Neural cell (in vitro differentiated cells): ENCODE data around the gene CDA. TPM values are rescaled to one million over a fixed set of nuclear protein-coding genes. Genes with fewer than 3 reads are reported as not detected.

Experiments
- H2AFZ ChIP-seq: fragments of 200-600, 300-800 bp; sonication (generic), shearing (Covaris generic); 2 replicates; pipeline ENCODE4 v1.6.0; 2014; ENCODE audit warnings: low read depth, mild to moderate bottlenecking, antibody characterized with exemption, low read length, moderate library complexity
- H3F3A ChIP-seq: fragments of 200-600 bp; shearing (Covaris generic); 2 replicates; pipeline ENCODE4 v1.6.1; 2016; ENCODE audit warnings: mild to moderate bottlenecking, moderate library complexity, mixed read lengths, antibody characterized with exemption, low read length; ENCODE audit not compliant: insufficient read depth, poor library complexity, severe bottlenecking
- H3K27ac ChIP-seq: fragments of 200-600, 300-800 bp; sonication (generic), shearing (Covaris generic); 2 replicates; pipeline ENCODE4 v1.5.1; 2014; ENCODE audit warnings: mild to moderate bottlenecking, low read length, moderate library complexity
- H3K27me3 ChIP-seq: fragments of 300-800, 200-600 bp; sonication (generic), shearing (Covaris generic); 2 replicates; pipeline ENCODE4 v1.6.0; 2014; ENCODE audit warnings: mild to moderate bottlenecking, low read depth, low read length, moderate library complexity; ENCODE audit not compliant: insufficient read depth
- H3K36me3 ChIP-seq: fragments of 300-800, 200-600 bp; sonication (generic), shearing (Covaris generic); 2 replicates; pipeline ENCODE4 v1.5.1; 2014; ENCODE audit warnings: mild to moderate bottlenecking, antibody characterized with exemption, low read length, moderate library complexity; ENCODE audit not compliant: insufficient read depth
- H3K4me2 ChIP-seq: fragments of 300-800, 200-600 bp; sonication (generic), shearing (Covaris generic); 2 replicates; pipeline ENCODE4 v1.6.0; 2014; ENCODE audit warnings: mild to moderate bottlenecking, low read length
- H3K4me3 ChIP-seq: fragments of 300-800, 200-600 bp; sonication (generic), shearing (Covaris generic); 2 replicates; pipeline ENCODE4 v1.5.1; 2014; ENCODE audit warnings: mild to moderate bottlenecking, low read length, moderate library complexity
- H3K79me2 ChIP-seq: fragments of 200-600 bp; shearing (Covaris generic); replicated peaks from 2 replicates; pipeline ENCODE4 v1.6.0; 2014; ENCODE audit warnings: mild to moderate bottlenecking, low read length, moderate library complexity; ENCODE audit not compliant: insufficient read depth
- H3K9ac ChIP-seq: fragments of 300-800, 200-600 bp; sonication (generic), shearing (Covaris generic); 2 replicates; pipeline ENCODE4 v1.6.1; 2016; ENCODE audit warnings: mild to moderate bottlenecking, low read length, mixed read lengths
- H3K9me2 ChIP-seq: fragments of 200-600 bp; shearing (Covaris generic); 2 replicates; pipeline ENCODE4 v1.6.1; 2016; ENCODE audit warnings: mild to moderate bottlenecking, low read length, mixed read lengths; ENCODE audit not compliant: insufficient read depth
- H3K9me3 ChIP-seq: fragments of 200-600, 300-800 bp; sonication (generic), shearing (Covaris generic); 2 replicates; pipeline ENCODE4 v1.6.1; 2016; ENCODE audit warnings: mild to moderate bottlenecking, mixed run types, low read length, moderate library complexity, mixed read lengths
- H4K20me1 ChIP-seq: fragments of 200-600 bp; shearing (Covaris generic); 2 replicates; pipeline ENCODE4 v1.6.1; 2016; ENCODE audit warnings: mild to moderate bottlenecking, mixed run types; ENCODE audit not compliant: insufficient read depth
- EP300 ChIP-seq: fragments of 450-650 bp; conservative IDR thresholded peaks from 2 replicates; pipeline ENCODE4 v1.6.1; 2014; ENCODE audit warnings: antibody characterized with exemption, mild to moderate bottlenecking, moderate library complexity; ENCODE audit not compliant: poor library complexity, severe bottlenecking
- EZH2 ChIP-seq: fragments of 200-600, 300-800 bp; shearing (Covaris generic), sonication (generic); IDR thresholded peaks from 2 replicates; pipeline ENCODE4 v1.6.1; 2014; ENCODE audit warnings: antibody characterized with exemption, low read length, borderline replicate concordance, mild to moderate bottlenecking; ENCODE audit not compliant: insufficient read depth, poor library complexity, severe bottlenecking
- MXI1 ChIP-seq: fragments of 450-650 bp; conservative IDR thresholded peaks from 2 replicates; pipeline ENCODE4 v1.6.1; 2014; ENCODE audit warnings: antibody characterized with exemption, mild to moderate bottlenecking; ENCODE audit not compliant: poor library complexity, severe bottlenecking
- POLR2AphosphoS5 ChIP-seq: IDR thresholded peaks from 2 replicates; pipeline ENCODE4 v1.6.1; 2012
- SMC3 ChIP-seq: fragments of 450-650 bp; conservative IDR thresholded peaks from 2 replicates; pipeline ENCODE4 v1.6.1; 2014; ENCODE audit warnings: antibody characterized with exemption, mild to moderate bottlenecking, moderate library complexity; ENCODE audit not compliant: poor library complexity
- TAF1 ChIP-seq: IDR thresholded peaks from 2 replicates; pipeline ENCODE4 v1.6.1; 2012; ENCODE audit warnings: low read depth
- polyA plus RNA-seq: library from polyadenylated mRNA; depleted of rRNA; stranded (reverse); fragments of >200 nt; gene quantifications from 2 replicates; pipeline ENCODE4 v1.2.3, GENCODE V29; 2014
- TF ChIP-seq, protein P1 (sequence below): fragments of 450-650 bp; IDR thresholded peaks from 2 replicates; pipeline ENCODE4 v1.5.1; 2014; ENCODE audit warnings: antibody characterized with exemption, mild to moderate bottlenecking, moderate library complexity; ENCODE audit not compliant: poor library complexity, severe bottlenecking
- TF ChIP-seq, protein P2 (sequence below): IDR thresholded peaks from 2 replicates; pipeline ENCODE4 v1.6.1; 2012; ENCODE audit warnings: borderline replicate concordance

CDA gene
- polyA plus RNA-seq, 1 donor from 2014 or later: not detected

DNA sequence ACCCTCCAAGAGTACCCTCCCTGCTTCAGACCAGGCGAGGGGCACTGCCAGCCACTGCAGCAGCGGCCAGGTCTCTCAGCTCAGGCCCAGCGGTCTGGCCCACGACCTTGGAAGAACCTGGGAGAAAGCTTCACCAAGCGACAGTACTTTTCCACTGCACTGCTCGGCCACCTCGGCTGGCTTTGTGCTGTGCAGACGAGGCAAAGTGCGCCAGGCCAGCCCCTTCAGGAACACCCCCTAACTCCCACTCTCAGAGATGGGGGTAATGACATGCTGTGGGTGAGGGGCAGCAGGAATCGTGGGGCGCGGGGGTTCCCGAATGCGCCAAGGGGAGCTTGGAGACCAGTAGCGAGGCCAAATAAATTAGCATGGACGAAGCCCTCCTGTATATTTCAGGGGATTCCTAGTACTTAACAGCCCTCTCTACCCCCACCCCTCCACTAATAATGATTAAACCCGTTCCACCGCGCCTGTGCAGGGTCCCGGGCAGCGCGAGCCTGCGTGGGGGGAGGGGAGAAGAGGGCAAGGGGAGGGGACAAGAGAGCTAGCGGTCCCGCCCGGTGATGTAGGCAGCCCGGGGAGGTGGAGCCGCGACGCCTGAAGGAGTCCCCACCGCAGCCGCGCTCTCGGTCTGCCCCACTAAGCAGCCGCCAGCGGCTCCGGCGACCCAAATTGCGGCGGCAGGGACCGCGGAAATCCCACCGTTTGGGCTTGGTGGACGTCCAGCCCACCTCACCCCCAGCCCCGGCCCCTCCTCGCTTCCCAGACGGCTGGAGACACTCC is 36.8 kb upstream of the CDA start, which contains the start of gene FAM43B:
Gene FAM43B, plus strand, starts transcription at position 629 of the 783 bp plus-strand sequence. CDS start 401 bp downstream, outside the sequence.
- H2AFZ ChIP-seq: peak within 1 kb of the TSS; percentile 33
- H3K79me2 ChIP-seq: no peaks in the 10 kb centered on the region
- peak; percentile 50 for TF ChIP-seq POLR2AphosphoS5
- TF ChIP-seq, protein P1, sequence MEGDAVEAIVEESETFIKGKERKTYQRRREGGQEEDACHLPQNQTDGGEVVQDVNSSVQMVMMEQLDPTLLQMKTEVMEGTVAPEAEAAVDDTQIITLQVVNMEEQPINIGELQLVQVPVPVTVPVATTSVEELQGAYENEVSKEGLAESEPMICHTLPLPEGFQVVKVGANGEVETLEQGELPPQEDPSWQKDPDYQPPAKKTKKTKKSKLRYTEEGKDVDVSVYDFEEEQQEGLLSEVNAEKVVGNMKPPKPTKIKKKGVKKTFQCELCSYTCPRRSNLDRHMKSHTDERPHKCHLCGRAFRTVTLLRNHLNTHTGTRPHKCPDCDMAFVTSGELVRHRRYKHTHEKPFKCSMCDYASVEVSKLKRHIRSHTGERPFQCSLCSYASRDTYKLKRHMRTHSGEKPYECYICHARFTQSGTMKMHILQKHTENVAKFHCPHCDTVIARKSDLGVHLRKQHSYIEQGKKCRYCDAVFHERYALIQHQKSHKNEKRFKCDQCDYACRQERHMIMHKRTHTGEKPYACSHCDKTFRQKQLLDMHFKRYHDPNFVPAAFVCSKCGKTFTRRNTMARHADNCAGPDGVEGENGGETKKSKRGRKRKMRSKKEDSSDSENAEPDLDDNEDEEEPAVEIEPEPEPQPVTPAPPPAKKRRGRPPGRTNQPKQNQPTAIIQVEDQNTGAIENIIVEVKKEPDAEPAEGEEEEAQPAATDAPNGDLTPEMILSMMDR: no peak
- H3K36me3 ChIP-seq: no peaks in the 10 kb centered on the region
- no peaks in the 10 kb centered on the region for H3K9me2 ChIP-seq
- H3K27ac ChIP-seq: no peak within 1 kb of the TSS
- peak within 1 kb of the TSS; percentile 71 for H3K4me3 ChIP-seq
- H3K9ac ChIP-seq: peak within 1 kb of the TSS; percentile 64
- H3K27me3 ChIP-seq: peaks cover 37% of the 10 kb centered on the region
- no peaks in the 10 kb centered on the region for H3F3A ChIP-seq
- H3K4me2 ChIP-seq: peak within 1 kb of the TSS; percentile 14
- H4K20me1 ChIP-seq: no peaks in the 10 kb centered on the region
- H3K9me3 ChIP-seq: no peaks in the 10 kb centered on the region

DNA sequence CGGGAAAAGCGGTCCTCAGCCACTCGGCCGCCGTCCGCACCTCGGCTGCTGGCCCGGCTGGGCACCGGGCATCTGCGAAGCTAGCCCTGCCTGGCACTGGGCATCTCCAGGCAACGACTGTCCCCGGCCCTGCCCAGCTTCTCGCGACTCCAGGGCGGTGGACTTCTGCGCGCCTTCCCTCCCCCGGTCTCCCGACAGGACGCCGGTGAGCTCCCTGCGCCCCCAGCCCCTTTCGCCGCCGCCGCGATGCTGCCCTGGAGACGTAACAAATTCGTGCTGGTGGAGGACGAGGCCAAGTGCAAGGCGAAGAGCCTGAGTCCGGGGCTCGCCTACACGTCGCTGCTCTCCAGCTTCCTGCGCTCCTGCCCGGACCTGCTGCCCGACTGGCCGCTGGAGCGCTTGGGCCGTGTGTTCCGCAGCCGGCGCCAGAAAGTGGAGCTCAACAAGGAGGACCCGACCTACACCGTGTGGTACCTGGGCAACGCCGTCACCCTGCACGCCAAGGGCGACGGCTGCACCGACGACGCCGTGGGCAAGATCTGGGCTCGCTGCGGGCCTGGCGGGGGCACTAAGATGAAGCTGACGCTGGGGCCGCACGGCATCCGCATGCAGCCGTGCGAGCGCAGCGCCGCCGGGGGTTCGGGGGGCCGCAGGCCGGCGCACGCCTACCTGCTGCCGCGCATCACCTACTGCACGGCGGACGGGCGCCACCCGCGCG is 36.0 kb upstream of the CDA start:
- no peak overlapping the region for H3K4me2 ChIP-seq
- no peaks in the 10 kb centered on the region for H3K9me3 ChIP-seq
- H3K9me2 ChIP-seq: no peaks in the 10 kb centered on the region
- H4K20me1 ChIP-seq: no peaks in the 10 kb centered on the region
- peaks cover 37% of the 10 kb centered on the region for H3K27me3 ChIP-seq
- H3F3A ChIP-seq: no peaks in the 10 kb centered on the region
- H3K9ac ChIP-seq: peak overlapping the region; percentile 64
- H3K79me2 ChIP-seq: no peaks in the 10 kb centered on the region
- TF ChIP-seq TAF1 (no peak), MXI1 (no peak), SMC3 (no peak), POLR2AphosphoS5 (peak; percentile 21), EZH2 (no peak), EP300 (no peak)
- TF ChIP-seq, protein P2, sequence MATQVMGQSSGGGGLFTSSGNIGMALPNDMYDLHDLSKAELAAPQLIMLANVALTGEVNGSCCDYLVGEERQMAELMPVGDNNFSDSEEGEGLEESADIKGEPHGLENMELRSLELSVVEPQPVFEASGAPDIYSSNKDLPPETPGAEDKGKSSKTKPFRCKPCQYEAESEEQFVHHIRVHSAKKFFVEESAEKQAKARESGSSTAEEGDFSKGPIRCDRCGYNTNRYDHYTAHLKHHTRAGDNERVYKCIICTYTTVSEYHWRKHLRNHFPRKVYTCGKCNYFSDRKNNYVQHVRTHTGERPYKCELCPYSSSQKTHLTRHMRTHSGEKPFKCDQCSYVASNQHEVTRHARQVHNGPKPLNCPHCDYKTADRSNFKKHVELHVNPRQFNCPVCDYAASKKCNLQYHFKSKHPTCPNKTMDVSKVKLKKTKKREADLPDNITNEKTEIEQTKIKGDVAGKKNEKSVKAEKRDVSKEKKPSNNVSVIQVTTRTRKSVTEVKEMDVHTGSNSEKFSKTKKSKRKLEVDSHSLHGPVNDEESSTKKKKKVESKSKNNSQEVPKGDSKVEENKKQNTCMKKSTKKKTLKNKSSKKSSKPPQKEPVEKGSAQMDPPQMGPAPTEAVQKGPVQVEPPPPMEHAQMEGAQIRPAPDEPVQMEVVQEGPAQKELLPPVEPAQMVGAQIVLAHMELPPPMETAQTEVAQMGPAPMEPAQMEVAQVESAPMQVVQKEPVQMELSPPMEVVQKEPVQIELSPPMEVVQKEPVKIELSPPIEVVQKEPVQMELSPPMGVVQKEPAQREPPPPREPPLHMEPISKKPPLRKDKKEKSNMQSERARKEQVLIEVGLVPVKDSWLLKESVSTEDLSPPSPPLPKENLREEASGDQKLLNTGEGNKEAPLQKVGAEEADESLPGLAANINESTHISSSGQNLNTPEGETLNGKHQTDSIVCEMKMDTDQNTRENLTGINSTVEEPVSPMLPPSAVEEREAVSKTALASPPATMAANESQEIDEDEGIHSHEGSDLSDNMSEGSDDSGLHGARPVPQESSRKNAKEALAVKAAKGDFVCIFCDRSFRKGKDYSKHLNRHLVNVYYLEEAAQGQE: no peak
- no peak overlapping the region for H3K27ac ChIP-seq
- no peaks in the 10 kb centered on the region for H3K36me3 ChIP-seq
- peak overlapping the region; percentile 71 for H3K4me3 ChIP-seq
- H2AFZ ChIP-seq: peak overlapping the region; percentile 33
